GM19455 (cell line): ENCODE results near the gene SPATA20.

ENCODE experiments used
- ATAC-seq: cut with Tn5 transposase; IDR thresholded peaks from one replicate; pipeline ENCODE4 v1.9.1; 2021; ENCODE audit not compliant: unreplicated experiment

SPATA20 gene

GRCh38 chr17:50594128-50594823, 47.3 kb downstream of the SPATA20 start:
- no peak for ATAC-seq

- ATAC-seq, result no peak
Observed at GRCh38 chr17:50594892-50595291, 47.9 kb downstream of the SPATA20 start.

- ATAC-seq, result no peak
Observed at GRCh38 chr17:50596191-50597037, 49.4 kb downstream of the SPATA20 start.

GRCh38 chr17:50598487-50598886, 51.5 kb downstream of the SPATA20 start:
- no peak for ATAC-seq

- no peak for ATAC-seq
Observed at GRCh38 chr17:50599606-50600005, 52.6 kb downstream of the SPATA20 start.

GRCh38 chr17:50601823-50602375, 54.9 kb downstream of the SPATA20 start:
- no peak for ATAC-seq

GRCh38 chr17:50602836-50603235, 55.9 kb downstream of the SPATA20 start:
- no peak for ATAC-seq

GRCh38 chr17:50603340-50603739, 56.4 kb downstream of the SPATA20 start:
- no peak for ATAC-seq

GRCh38 chr17:50604513-50604912, 57.5 kb downstream of the SPATA20 start:
- no peak for ATAC-seq

GRCh38 chr17:50605429-50605828, 58.5 kb downstream of the SPATA20 start:
- no peak for ATAC-seq
